Nephron (organoid): ENCODE data around the gene PRPSAP2.

Experiments
- H3K27ac Mint-ChIP-seq, 3 experiments: 2 replicates each; pipeline ENCODE4 v1.8.0; 2020; ENCODE audit warnings: mixed read lengths in 3 of 3, mild to moderate bottlenecking in 2 of 3, moderate library complexity in 1 of 3
- H3K27me3 Mint-ChIP-seq: 2 replicates; pipeline ENCODE4 v1.8.0; 2021; ENCODE audit warnings: low read depth, mild to moderate bottlenecking, moderate library complexity, mixed read lengths
- H3K36me3 Mint-ChIP-seq: 2 replicates; pipeline ENCODE4 v1.8.0; 2020; ENCODE audit warnings: low read depth, mixed read lengths
- H3K4me1 Mint-ChIP-seq: 2 replicates; pipeline ENCODE4 v1.8.0; 2020; ENCODE audit warnings: mixed read lengths
- H3K4me3 Mint-ChIP-seq, 3 experiments: 2 replicates each; pipeline ENCODE4 v1.8.0; 2020; ENCODE audit warnings: mild to moderate bottlenecking in 3 of 3, mixed read lengths in 3 of 3, moderate library complexity in 2 of 3
- H3K9me3 Mint-ChIP-seq: 2 replicates; pipeline ENCODE4 v1.8.0; 2020; ENCODE audit warnings: mixed read lengths
- TF ChIP-seq, protein P1 (sequence below), 3 experiments: fragments of 200-600 bp; sonication (generic); IDR thresholded peaks; one replicate each; pipeline ENCODE4 v1.5.0; 2021; ENCODE audit warnings: antibody characterized with exemption in 3 of 3; ENCODE audit not compliant: unreplicated experiment in 3 of 3

The PRPSAP2 gene

DNA sequence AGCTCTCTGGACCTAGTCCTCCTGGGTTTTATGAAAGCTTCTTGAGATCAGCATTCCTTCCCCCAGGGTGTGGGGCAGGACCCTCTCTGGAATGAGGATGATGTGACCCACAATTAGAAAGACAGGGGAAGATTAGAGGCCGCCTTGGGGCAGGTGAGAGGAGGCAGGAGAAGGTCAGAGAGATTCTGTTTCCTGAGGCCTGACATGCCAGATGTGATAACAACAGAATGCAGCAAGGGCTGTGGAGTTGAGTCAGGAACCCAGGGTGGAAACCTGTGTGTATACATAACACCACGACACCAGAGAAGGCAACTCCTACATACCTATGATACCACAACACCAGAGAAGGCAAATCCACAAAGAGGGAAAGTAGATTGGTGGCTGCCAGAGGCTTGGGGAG is 88.6 kb downstream of the PRPSAP2 start:
- TF ChIP-seq, protein P1, sequence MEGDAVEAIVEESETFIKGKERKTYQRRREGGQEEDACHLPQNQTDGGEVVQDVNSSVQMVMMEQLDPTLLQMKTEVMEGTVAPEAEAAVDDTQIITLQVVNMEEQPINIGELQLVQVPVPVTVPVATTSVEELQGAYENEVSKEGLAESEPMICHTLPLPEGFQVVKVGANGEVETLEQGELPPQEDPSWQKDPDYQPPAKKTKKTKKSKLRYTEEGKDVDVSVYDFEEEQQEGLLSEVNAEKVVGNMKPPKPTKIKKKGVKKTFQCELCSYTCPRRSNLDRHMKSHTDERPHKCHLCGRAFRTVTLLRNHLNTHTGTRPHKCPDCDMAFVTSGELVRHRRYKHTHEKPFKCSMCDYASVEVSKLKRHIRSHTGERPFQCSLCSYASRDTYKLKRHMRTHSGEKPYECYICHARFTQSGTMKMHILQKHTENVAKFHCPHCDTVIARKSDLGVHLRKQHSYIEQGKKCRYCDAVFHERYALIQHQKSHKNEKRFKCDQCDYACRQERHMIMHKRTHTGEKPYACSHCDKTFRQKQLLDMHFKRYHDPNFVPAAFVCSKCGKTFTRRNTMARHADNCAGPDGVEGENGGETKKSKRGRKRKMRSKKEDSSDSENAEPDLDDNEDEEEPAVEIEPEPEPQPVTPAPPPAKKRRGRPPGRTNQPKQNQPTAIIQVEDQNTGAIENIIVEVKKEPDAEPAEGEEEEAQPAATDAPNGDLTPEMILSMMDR (IDR thresholded peaks at IDR 0.05; ENCODE audit: unreplicated experiment in 3 of 3) = no peak
- no peaks in the 10 kb centered on the region for H3K36me3 Mint-ChIP-seq
- peaks cover 13% of the 10 kb centered on the region for H3K27me3 Mint-ChIP-seq
- no peak overlapping the region for H3K27ac Mint-ChIP-seq
- H3K4me3 Mint-ChIP-seq = no peak overlapping the region
- no peaks in the 10 kb centered on the region for H3K9me3 Mint-ChIP-seq
- peaks cover 16% of the 10 kb centered on the region for H3K4me1 Mint-ChIP-seq

DNA sequence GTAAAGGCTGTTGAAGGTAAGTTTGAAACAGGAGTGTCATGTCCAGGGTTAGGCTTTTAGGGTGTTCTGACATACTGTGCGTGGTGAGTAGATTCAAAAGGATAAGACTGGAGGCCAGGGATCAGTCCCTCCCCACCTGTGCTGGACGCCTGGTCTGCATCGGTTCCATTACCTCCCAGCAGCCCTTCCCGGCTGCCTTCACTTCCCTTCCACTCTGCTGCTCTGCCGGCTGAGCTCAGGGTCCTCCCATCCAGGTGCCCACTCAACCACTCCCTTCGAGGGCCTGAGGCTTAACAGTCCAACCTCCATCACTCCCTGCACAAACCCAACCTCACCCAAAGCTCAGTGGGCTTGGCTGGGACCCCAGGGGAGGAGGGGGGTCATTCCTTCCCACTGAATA is 89.9 kb downstream of the PRPSAP2 start:
- Mint-ChIP-seq H3K36me3 (no peaks in the 10 kb centered on the region), H3K9me3 (no peaks in the 10 kb centered on the region), H3K27me3 (peaks cover 13% of the 10 kb centered on the region), H3K4me1 (peaks cover 16% of the 10 kb centered on the region), H3K4me3 (no peak overlapping the region), H3K27ac (no peak overlapping the region)
- TF ChIP-seq, protein P1 (IDR thresholded peaks at IDR 0.05; ENCODE audit: unreplicated experiment in 3 of 3) = no peak

DNA sequence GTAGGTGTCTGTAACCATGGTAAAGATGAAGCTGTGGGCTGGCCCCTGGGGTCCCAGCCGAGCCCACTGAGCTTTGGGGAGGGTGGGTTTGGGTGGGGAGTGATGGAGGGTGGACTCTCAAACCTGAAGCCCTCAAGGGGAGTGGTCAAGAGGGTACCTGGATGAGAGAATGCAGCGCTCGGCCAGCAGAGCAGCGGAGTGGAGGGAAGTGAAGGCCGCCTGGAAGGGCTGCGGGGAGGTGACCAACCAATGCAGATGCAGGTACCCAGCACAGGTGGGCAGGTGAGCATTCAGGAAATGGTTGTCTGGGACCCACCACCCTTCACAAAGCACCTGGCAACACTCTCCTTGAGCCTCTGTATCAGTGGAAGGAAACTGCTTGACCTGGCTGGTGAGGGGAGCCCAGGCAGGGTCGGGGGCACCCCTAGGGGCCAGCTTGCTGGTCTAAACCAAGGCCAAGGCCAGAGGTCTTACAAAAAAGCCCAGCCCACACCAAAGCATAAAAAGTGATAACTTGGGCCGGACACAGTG is 90.6 kb downstream of the PRPSAP2 start:
- no peaks in the 10 kb centered on the region for H3K9me3 Mint-ChIP-seq
- H3K27ac Mint-ChIP-seq = no peak overlapping the region
- no peaks in the 10 kb centered on the region for H3K36me3 Mint-ChIP-seq

DNA sequence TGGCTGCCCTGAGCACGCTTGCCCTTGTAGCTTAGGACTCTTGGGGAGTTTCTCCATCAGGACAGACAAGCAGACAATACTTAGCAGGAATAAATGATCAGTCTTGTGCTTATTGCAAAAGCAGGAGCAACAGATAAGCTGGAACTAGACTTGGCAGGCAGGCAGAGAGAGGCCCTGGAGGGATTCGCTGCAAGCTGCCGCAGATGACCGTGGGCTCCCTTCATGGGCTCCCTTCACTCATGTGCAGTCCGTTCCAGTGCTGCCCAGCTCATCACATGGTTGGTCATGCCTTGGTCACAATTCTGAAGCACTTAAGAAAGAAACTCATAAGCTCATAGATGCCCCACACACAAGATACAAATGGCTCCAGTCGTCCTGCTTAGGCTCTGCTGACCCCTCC is 91.6 kb downstream of the PRPSAP2 start:
- TF ChIP-seq, protein P1 (IDR thresholded peaks at IDR 0.05; ENCODE audit: unreplicated experiment in 3 of 3) = no peak
- peaks cover 16% of the 10 kb centered on the region for H3K4me1 Mint-ChIP-seq
- H3K9me3 Mint-ChIP-seq = no peaks in the 10 kb centered on the region
- no peaks in the 10 kb centered on the region for H3K36me3 Mint-ChIP-seq
- peaks cover 13% of the 10 kb centered on the region for H3K27me3 Mint-ChIP-seq
- peak overlapping the region in 2 of 3 experiments; percentile 54 to 56 for H3K27ac Mint-ChIP-seq
- H3K4me3 Mint-ChIP-seq = no peak overlapping the region

More for the DNA sequence above, 90.6 kb downstream of the PRPSAP2 start:
- H3K4me3 Mint-ChIP-seq = no peak overlapping the region
- H3K27me3 Mint-ChIP-seq = peaks cover 13% of the 10 kb centered on the region
- TF ChIP-seq, protein P1 (IDR thresholded peaks at IDR 0.05; ENCODE audit: unreplicated experiment in 3 of 3) = no peak
- H3K4me1 Mint-ChIP-seq = peaks cover 16% of the 10 kb centered on the region

DNA sequence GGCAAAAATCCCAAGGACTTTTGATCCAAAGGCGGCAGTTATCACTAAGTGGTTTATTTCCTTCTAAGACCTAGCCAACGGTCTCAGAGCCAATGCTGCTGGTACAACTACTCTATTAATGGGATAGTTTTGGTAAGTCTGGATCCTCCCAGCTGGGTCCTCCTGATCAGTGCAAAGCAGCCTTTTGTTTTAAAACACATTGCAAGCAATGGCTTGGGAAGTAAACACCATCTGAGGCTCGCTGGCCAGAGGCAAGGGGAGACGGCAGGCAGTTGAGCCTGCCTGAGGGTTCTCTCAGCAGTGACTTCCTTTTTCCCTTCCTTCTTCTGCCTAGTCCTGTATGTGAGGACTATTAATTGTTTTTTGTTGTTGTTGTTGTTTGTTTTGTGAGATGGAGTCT is 92.4 kb downstream of the PRPSAP2 start:
- Mint-ChIP-seq H3K4me1 (peaks cover 16% of the 10 kb centered on the region), H3K9me3 (no peaks in the 10 kb centered on the region), H3K27ac (peak overlapping the region in 1 of 3 experiments; percentile 94), H3K36me3 (no peaks in the 10 kb centered on the region), H3K27me3 (peaks cover 13% of the 10 kb centered on the region), H3K4me3 (no peak overlapping the region)
- TF ChIP-seq, protein P1 (IDR thresholded peaks at IDR 0.05; ENCODE audit: unreplicated experiment in 3 of 3) = no peak
